ENCODE data around the gene SSBP4.

Gene SSBP4

DNA sequence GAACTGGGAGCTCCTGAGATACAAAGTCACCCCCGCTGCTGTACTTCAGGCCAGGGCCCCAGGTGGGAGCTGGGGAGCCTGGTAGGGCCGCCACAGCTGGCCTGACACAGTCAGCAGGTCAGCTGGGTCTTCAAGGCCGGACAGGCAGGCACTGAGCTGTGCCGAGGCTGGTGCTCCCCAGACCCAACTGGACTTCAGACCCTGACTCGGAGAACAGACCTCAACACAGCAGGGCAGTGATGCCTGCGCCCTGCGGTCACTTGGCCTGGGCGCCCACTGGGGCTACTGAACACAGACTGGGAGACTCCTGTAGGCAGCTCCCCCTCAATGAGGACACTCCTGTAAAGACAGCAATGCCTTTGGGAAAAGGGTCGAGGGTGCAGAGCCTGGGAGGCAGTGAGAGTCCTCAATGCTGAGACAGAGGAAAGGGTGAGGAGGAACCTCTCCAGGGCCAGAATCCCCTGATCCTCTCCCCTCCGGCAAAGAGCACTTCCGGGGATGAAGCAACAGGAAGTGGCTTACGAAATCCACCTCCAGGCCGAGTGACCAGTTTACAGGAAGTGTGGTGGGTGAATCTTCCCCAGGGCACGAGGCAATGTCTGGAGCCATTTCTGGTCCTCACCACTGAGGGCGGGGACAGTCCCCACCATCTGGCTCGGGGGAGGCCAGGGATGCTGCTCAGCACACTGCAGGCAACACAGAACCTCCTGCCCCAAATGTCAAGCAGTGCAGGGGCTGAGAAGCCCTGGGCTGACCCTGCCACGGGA, 59.5 kb downstream of the SSBP4 start:
- H3K9ac ChIP-seq = peak overlapping the region; percentile 51
- peaks cover 16% of the 10 kb centered on the region; the same call in 1 of the 2 replicates for H3K36me3 ChIP-seq
- peaks cover 100% of the 10 kb centered on the region for H4K20me1 ChIP-seq

DNA sequence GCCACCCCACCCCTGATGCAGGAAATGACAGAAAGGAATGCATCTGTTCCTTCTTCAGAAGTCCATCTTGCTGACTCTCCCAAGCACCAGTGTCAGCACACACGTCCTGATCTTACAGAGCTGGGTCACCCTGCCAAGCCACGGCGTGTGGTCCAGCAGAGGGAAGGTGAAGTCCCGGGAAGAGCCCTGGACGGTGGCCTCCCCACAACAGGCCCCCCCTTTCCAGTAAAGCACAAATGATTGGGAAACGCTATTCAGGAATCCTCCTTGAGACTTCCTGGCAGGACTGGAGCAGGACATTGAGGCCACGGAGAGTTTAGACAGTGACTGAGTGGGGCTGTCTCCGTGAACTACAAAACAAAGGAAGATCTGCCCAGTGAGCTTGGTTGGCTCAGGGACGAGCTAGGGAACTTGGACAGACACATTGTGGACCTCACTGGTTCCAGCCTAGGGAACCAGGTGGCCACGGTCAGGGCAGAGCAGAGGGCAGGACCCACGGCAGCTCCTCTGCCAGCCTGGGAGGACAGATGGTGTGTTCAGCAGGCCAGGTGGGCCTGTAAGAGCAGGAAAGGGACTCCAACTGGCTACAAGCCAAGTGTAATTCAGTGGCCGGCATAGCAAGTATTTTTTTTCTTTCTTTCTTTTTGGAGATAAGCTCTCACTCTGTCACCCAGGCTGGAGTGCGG, 61.0 kb downstream of the SSBP4 start:
- H3K9ac ChIP-seq = peak overlapping the region; percentile 48
- H3K36me3 ChIP-seq = peaks cover 11% of the 10 kb centered on the region; the same call in 1 of the 2 replicates
- TF ChIP-seq Cebpa-rat (IDR thresholded peaks at IDR 0.05) = no peak
- no peaks in the 10 kb centered on the region for H3K27me3 ChIP-seq
- peak overlapping the region; percentile 73 for H3K27ac ChIP-seq
- peaks cover 100% of the 10 kb centered on the region for H4K20me1 ChIP-seq
- no peak overlapping the region for H3K4me3 ChIP-seq
- H3K4me1 ChIP-seq = peaks cover 88% of the 10 kb centered on the region
- peaks cover 5% of the 10 kb centered on the region; the same call in 1 of the 2 replicates for H3K9me3 ChIP-seq
- peak overlapping the region; percentile 85 for H3K4me2 ChIP-seq

More for the DNA sequence above, 59.5 kb downstream of the SSBP4 start:
- Histone ChIP-seq H3K4me3 (no peak overlapping the region; the same call in 1 of the 2 replicates), H3K27me3 (no peaks in the 10 kb centered on the region), H3K4me2 (peak overlapping the region; percentile 85), H3K27ac (peak overlapping the region; percentile 73), H3K9me3 (peaks cover 5% of the 10 kb centered on the region; the same call in 1 of the 2 replicates), H3K4me1 (peaks cover 86% of the 10 kb centered on the region)
- TF ChIP-seq Cebpa-rat (IDR thresholded peaks at IDR 0.05) = peak; percentile 87

DNA sequence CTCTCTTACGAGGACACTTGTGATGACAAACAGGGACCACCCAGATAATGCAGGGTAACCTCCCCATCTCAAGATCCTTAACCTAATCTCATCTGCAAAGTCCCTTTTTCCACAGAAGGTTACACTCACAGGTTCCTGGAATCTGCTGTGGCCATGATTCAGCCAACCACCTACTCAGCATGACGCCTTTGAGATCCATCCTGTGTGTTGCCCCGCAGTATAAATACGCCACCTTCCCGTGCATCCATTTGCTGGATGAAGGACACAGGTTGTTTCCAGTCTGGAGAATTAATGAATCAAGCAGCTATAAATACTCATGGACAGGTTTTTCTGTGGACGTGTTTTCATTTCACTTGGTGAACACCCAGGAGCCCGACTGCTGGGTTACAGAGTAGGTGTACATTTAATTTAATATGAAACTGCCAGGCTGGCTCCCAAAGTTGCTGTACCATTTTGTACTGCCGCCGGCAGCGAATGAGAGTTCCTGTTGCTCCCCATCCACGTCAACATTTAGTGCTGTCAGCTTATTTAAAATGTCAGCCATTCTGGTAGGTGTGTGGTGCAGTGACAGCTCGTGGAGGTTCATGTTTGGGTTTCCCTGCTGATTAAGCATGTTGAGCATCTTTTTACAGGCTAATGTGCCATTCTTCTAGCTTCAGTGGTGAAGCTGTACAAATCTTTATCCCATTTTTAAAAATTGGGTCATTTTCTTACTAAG, 62.5 kb downstream of the SSBP4 start:
- Histone ChIP-seq H3K27ac (no peak overlapping the region), H3K36me3 (peaks cover 10% of the 10 kb centered on the region; the same call in 1 of the 2 replicates), H3K4me3 (no peak overlapping the region), H3K27me3 (no peaks in the 10 kb centered on the region), H3K9ac (no peak overlapping the region), H3K4me1 (peaks cover 88% of the 10 kb centered on the region), H3K4me2 (no peak overlapping the region), H4K20me1 (peaks cover 100% of the 10 kb centered on the region), H3K9me3 (peaks cover 5% of the 10 kb centered on the region; the same call in 1 of the 2 replicates)
- TF ChIP-seq Cebpa-rat (IDR thresholded peaks at IDR 0.05) = no peak

DNA sequence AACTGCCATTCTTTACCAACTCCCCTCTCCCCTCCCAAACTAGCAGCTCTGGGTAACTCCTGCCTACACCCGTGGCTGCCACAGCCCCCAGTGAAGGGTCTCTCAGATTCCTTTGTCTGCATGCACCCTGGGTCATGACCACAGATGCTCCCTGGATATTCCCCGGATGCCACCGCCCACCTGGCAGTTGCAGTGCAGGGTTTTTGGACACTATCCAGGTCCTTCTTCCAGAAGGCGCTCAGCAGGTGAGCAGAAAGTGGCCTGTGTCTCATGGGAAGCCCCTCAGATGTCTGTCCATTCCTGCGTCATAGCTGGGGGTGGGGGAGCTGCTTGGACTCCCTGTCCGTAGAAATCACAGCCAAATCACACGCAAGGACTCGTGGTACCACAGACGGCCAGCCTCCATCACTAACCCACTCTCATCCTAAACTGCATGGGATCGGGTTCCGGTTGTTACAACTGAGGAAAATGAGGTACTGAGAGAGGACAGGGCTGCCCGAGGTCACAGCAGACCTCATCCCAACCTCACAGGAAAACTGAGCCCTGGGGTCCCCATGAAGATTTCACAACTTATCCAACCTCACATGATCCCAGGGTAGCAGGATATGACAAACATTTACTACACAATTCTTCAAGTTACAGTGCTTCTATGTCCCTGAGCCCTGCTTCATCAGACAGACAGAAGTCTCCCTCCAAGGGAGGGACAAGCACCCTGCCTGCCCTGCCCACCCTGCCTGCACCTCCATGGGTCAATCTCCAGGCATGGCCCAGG, 64.1 kb downstream of the SSBP4 start:
- Histone ChIP-seq H4K20me1 (peaks cover 100% of the 10 kb centered on the region), H3K27ac (peak overlapping the region; percentile 30; the same call in 1 of the 2 replicates)

More for the DNA sequence above, 64.1 kb downstream of the SSBP4 start:
- no peak for TF ChIP-seq Cebpa-rat (IDR thresholded peaks at IDR 0.05)
- Histone ChIP-seq H3K27me3 (no peaks in the 10 kb centered on the region), H3K4me3 (no peak overlapping the region), H3K9ac (no peak overlapping the region), H3K9me3 (no peaks in the 10 kb centered on the region), H3K4me2 (no peak overlapping the region), H3K36me3 (no peaks in the 10 kb centered on the region), H3K4me1 (peaks cover 88% of the 10 kb centered on the region)

Data from BLaER1 (cell line).